ENCODE measurements around the gene KHDC4. TPM values are rescaled to one million over a fixed set of nuclear protein-coding genes. Genes with fewer than 3 reads are reported as not detected.

The KHDC4 gene
- total and polyA plus RNA-seq, 2 of the 13 experiments (the other 11 are each of a cell fraction or from before 2014, with no cell fraction given): 33.5 to 92.0 TPM

GRCh38 chr1:155864393-155864792, 69.8 kb downstream of the KHDC4 start:
- FAIRE-seq (no peak), DNase-seq (ENCODE audit: low spot score) (no peak), ATAC-seq (no peak)
- H3K27me3 ChIP-seq (ENCODE audit: control insufficient read depth in 1 of 2, insufficient read depth in 2 of 2, low read length in 2 of 2): peaks cover 0 to 14% of the 10 kb centered on the region in 2 experiments; a peak in 2 of 5 replicates
- no peak overlapping the region for H3K27ac ChIP-seq (ENCODE audit: extremely low read length, insufficient read depth, low read length)
- H3K9me3 ChIP-seq (ENCODE audit: low read length): no peaks in the 10 kb centered on the region
- intact Hi-C loops (cut with micrococcal nuclease; ENCODE audit: unreplicated experiment): no loop called here
- H3K4me2 ChIP-seq (ENCODE audit: low read depth, low read length): no peak overlapping the region
- ChIA-PET CTCF (ENCODE audit: low intra/inter-chr PET ratio, low total read pairs) (no interaction called here), POLR2A (no interaction called here)
- no peaks in the 10 kb centered on the region for H3K36me3 ChIP-seq (replicated peaks in 1 of 2; ENCODE audit: control insufficient read depth in 1 of 2, insufficient read depth in 2 of 2, low read length in 2 of 2)
- H3K79me2 ChIP-seq (ENCODE audit: insufficient read depth, low read length): no peaks in the 10 kb centered on the region
- TF ChIP-seq ZNF362 (CRISPR knock-in tag; IDR thresholded peaks at IDR 0.05; ENCODE audit: borderline replicate concordance) (no peak), BCL6 (CRISPR knock-in tag; IDR thresholded peaks at IDR 0.05) (no peak), TBL1XR1 (IDR thresholded peaks at IDR 0.05; ENCODE audit: borderline replicate concordance, low read length, partially characterized antibody) (no peak), GRHL1 (CRISPR knock-in tag; conservative IDR thresholded peaks at IDR 0.05) (no peak), ZNF614 (CRISPR knock-in tag; IDR thresholded peaks at IDR 0.05; ENCODE audit: borderline replicate concordance) (no peak), LBX2 (CRISPR knock-in tag; IDR thresholded peaks at IDR 0.05; ENCODE audit: borderline replicate concordance) (no peak), MIER2 (CRISPR knock-in tag; IDR thresholded peaks at IDR 0.05) (no peak), MAFK (conservative IDR thresholded peaks at IDR 0.05 in 1 of 2, IDR thresholded peaks at IDR 0.05 in 1 of 2; ENCODE audit: low read length in 2 of 2) (no peak), HNRNPH1 (optimal IDR thresholded peaks at IDR 0.05; ENCODE audit: low read depth, low read length) (no peak), SP2 (CRISPR knock-in tag; IDR thresholded peaks at IDR 0.05) (no peak), ZSCAN29 (CRISPR knock-in tag; conservative IDR thresholded peaks at IDR 0.05) (no peak), PBX2 (CRISPR knock-in tag; IDR thresholded peaks at IDR 0.05) (no peak), DRAP1 (CRISPR knock-in tag; IDR thresholded peaks at IDR 0.05) (no peak), HNRNPL (IDR thresholded peaks at IDR 0.05; ENCODE audit: low read depth, low read length) (no peak), ELF1 (CRISPR knock-in tag; IDR thresholded peaks at IDR 0.05) (no peak), RFXAP (CRISPR knock-in tag; IDR thresholded peaks at IDR 0.05; ENCODE audit: borderline replicate concordance) (no peak), FLYWCH1 (CRISPR knock-in tag; IDR thresholded peaks at IDR 0.05) (no peak)
- no peak overlapping the region for H3K9ac ChIP-seq (ENCODE audit: insufficient read depth, low read depth, low read length)
- peaks cover 32% of the 10 kb centered on the region for H3K4me1 ChIP-seq (ENCODE audit: insufficient read depth, low read length)
- H4K20me1 ChIP-seq (ENCODE audit: insufficient read depth, low read length): no peaks in the 10 kb centered on the region
- no peak overlapping the region for H2AFZ ChIP-seq (ENCODE audit: low read length)
- no TSS peak for BruUV-seq (replicated peaks)
- in situ Hi-C loops (cut with HindIII; ENCODE audit: extremely low pct_ligation_motif_present, low pct_unique_long_range_greater_than_20kb): no loop called here
- no peak overlapping the region for H3K4me3 ChIP-seq (replicated peaks in 1 of 3; ENCODE audit: insufficient read depth in 1 of 3, low read depth in 2 of 3, low read length in 3 of 3)
